Activated effector memory CD4-positive, alpha-beta T cell treated with anti-CD3 and anti-CD28 coated beads, Interleukin-2, amount 50 U/mL, for 16 hours (primary cell): Measurements from ENCODE around the gene NCR3LG1.

Source experiments
- DNase-seq: peaks from one replicate; pipeline ENCODE4 v3.0.0-alpha.2; 2020

NCR3LG1 gene

DNA sequence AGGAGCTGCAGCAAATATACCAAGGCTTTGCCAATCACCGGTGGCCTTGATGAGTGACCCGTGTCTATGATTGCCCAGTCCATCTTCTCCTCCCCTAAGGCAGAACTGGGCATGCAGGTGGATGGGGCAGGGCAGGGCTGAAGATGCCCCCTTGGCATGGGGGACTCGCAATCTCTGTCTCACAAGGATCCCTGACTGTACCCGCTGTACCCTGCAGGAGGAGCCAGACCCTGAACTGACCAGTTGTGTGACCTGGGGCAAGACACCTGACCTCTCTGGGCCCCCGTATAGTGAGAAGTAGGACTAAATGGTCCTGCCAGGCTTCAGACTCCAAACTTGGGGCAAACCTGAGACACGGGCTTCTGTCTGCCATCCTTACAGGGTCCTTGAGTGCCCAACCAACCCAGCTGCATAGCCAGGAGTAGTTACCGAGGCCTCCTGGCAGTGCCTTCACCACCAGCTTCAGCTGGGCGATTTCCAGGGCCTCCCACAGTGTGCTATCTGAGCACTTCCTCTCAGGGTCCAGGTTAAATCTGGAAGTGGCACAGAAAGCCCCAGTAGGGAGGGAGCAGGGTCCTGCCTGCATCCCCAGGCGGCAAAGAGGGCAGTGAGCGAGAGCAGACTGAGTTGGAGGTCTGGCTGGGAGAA is 43.3 kb downstream of the NCR3LG1 start:
- DNase-seq = no peak

GRCh38 chr11:17395554-17395961 is 44.0 kb downstream of the NCR3LG1 start:
- peak; percentile 55 for DNase-seq

GRCh38 chr11:17395978-17396377 is 44.4 kb downstream of the NCR3LG1 start:
- peak; percentile 43 for DNase-seq

DNA sequence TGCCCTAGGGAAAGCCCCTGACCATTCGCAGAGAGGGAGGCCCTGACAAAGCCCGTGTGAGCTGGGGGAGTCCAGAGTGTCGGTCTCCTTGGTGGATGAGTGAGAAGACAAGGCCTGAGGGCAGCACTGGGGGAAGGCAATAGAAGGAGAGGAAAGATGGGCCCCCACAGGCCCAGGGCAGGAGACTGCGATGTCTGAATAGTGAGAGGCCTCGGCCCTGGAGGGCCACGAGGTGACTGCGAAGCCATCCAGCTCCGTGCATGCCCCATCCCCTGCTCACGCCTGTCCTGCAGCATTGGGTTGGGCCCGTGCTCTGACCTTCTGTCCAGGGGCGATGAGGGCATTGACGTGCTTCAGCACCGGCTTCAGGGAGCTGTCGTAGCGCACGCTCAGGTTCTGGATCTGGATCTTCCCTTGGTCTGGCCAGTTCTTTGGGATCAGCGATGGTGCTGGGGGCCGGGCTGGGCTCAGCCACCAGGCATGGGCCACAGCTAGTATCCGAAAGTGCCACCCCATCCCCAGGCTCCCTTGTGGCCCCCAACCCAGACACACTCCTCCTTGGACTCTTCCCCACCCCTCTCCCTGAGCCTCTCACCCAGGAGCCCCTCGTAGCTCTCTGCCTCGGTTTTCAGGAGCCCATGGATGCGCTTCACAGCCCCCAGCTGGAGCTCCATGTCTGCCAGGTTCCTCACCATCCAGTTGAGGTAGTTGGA is 45.2 kb downstream of the NCR3LG1 start:
- DNase-seq = peak; percentile 51

DNA sequence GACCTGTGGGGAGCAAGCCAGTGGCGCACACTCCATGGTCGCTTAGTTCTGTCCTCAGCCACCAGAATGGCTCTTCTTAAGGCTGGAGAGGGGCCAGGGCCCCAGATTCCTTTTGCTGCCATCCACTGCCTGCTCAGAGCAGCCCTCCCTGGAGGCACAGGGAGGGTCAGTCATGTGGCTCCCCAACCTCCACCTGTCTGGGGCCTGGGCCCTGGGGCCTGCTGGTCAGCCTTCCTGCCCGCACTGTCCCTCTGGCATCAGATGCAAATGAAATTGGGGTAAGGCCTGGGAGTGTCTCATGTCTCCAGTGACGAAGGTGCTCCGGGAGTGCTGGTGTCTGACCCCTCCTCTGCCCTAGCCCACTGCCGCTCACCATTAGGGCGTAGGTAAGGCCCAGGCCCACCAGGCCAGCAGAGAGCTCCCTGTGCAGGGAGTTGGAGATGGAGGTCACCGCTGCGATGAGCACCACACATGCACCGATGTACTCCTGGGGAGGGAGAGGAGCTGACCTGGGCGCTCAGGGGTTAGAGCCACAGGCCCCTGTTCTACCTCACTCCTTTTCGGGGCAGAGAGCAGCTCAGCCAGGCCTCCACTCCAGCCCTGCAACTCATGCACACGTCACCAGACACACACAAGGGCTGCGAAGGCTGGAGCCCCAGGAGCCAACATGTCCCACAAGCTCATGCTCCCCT is 45.9 kb downstream of the NCR3LG1 start:
- DNase-seq = peak; percentile 58

GRCh38 chr11:17399236-17399635 is 47.6 kb downstream of the NCR3LG1 start:
- no peak for DNase-seq

- DNase-seq = peak; percentile 49
Measured at GRCh38 chr11:17400048-17400775, 48.6 kb downstream of the NCR3LG1 start.

GRCh38 chr11:17401316-17401715 is 49.7 kb downstream of the NCR3LG1 start:
- no peak for DNase-seq

GRCh38 chr11:17401841-17402240 is 50.2 kb downstream of the NCR3LG1 start:
- no peak for DNase-seq

GRCh38 chr11:17402486-17402885 is 50.9 kb downstream of the NCR3LG1 start:
- no peak for DNase-seq

DNA sequence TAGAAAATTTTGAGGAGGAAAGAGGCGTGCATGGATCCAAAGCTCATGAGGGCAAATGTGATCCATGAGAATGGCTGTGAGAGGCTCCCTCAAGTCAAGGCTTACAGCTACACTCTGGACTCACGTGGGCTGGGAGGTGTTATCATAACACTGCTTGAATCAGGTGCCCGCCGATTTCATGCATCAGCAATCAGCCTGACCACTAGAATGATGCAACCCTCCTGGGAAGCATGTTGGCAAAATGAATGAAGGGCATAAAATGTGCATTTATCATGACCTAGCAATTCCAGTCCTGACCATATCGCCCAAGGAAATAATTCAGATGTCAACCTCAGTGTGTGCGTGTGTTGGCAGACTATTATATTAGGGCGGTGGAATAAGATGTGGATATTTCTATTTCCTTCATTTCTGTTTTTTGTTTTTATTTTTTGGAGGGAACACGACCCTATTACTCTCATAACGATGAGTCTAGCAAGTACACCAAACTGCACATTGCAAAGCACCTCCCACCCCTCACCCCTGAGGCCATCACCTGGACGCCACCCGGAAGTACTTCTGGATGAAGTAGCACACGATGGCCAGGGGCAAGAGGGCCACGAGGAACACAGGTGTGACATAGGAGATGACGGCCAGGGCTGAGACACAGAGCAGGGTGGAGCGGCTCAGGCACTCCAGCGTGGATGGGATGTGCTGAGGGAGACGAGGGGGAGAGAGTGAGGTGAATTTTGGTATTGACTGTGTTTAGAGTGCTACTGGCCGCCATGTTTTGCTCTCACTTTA is 52.6 kb downstream of the NCR3LG1 start:
- no peak for DNase-seq

DNA sequence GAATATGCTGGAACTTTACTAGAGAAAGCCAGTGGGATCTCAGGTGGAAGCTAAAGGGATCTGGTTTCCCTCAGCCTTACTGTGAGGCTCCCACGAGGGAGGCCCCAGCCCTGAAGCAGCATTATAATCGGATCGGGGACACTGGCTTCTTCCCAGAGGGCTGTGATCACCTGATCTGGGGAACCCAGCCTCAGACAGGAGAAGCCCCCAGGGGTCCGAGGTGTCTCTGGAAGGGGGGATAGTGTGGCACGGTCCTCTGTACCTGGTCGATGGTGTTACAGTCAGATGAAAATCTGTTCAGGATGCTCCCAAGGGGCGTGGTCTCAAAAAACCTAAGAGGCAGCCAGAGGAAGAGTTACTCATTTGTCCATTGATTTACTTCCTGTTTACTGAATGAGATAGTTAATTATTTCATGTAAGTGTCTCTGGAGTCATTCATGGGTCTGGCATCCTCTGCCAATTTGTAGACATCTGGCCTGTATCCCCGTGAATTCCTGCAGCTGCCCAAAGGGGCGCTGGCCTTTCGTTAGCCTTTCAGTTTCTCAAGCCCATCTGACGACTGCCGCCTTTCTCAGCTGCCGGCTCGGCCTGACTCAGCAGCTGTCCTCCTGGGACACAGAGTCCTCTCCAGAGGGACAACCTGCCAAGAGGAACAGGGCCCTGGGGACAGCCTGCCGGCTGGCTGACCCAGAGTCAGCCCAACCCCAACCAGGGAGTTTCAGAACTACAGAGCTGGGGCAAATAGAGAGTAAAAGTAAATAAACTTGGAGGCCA is 53.8 kb downstream of the NCR3LG1 start:
- DNase-seq = no peak

- no peak for DNase-seq
Measured at GRCh38 chr11:17406082-17406817, 54.6 kb downstream of the NCR3LG1 start.

DNA sequence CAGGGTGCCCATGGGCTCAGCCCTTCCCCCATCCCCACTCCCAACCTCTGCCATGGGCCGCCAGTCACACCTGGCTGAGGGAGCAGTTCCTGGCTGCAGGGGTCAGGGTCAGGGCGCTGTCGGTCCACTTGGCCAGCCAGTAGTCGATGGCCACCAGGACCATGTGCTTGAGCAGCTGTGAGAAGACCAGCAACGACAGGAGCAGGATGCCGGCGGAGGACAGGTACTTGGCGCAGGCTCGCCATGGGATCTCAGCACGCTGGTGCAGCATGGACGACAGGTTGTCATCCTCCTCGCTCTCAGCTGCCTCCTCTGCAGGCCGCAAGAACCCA is 55.2 kb downstream of the NCR3LG1 start:
- no peak for DNase-seq

GRCh38 chr11:17407575-17407974 is 56.0 kb downstream of the NCR3LG1 start:
- DNase-seq = no peak

DNA sequence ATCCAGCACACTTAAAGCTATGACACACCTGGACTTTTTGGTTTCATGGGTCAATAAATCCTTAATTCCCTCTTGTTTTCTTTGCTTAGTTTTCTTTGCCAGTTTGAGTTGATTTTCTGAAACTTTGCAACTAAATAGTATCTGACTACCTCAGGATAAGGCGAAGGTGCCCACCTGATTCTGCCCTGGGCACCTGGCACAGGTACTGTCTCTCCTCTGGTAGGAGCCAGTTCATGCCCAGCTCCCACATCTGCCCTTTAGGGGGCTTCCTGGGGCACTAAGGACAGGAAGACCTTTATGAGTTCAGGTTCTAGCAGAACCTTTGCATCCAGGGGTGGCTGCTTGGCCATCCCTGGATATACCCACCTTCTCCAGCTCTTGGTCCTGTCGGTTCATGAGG is 56.4 kb downstream of the NCR3LG1 start:
- DNase-seq = no peak

GRCh38 chr11:17408641-17409040 is 57.0 kb downstream of the NCR3LG1 start:
- no peak for DNase-seq

- DNase-seq = no peak
Measured at GRCh38 chr11:17410606-17411379, 59.2 kb downstream of the NCR3LG1 start.

GRCh38 chr11:17411418-17411817 is 59.8 kb downstream of the NCR3LG1 start:
- no peak for DNase-seq

DNA sequence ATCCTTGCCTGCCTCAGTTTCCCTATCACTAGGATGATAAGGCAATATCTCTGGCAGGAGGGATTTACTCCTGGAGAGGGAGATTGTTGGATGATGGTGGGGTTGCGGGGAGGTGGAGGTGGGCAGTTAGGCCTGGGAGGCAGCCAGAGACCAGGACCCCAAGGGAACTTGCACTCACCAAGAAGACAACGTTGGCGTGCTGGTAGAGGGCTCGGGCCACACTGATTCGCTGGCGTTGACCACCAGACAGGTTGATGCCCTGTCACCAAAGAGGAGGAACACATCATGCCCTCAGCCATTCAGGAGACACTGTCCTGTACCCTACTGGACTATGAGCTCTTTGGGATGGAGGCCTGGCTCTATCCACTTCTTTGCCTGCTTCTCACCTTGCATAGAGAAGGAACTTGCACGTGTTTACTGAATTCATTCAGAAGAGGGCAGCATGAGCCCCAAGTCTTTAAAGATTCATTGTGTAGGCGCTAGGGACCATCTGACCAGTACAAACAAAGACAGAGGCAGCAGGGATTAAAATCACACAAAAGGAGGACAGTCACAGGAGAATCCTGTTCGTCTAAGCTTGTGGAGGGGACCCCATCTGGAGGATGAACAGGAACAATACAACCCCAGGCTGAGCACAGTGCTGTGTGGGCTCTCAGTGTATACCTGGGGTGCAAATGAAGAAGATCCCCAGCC is 61.0 kb downstream of the NCR3LG1 start:
- DNase-seq = no peak
